Activated CD8-positive, alpha-beta T cell treated with anti-CD3 and anti-CD28 coated beads, Interleukin-2, amount 10 ng/mL, durations not matched to agents 7 days and 5 days (primary cell): Measurements from ENCODE around the gene AP3D1. TPM values are rescaled to one million over a fixed set of nuclear protein-coding genes. Genes with fewer than 3 reads are reported as not detected.
"Not testable (repeated sequence)": the region's sequence is repeated elsewhere in the genome, so short reads cannot be mapped to it uniquely, and the experiment has no call there.

Experiments used
- ATAC-seq: fragments of 150-1000 bp; cut with Tn5 transposase; one replicate; pipeline ENCODE4 v1.10.0; 2021; ENCODE audit warnings: moderate library complexity
- CTCF ChIA-PET: fragments of 350-600 bp; sonication (Branson Sonifier 250); formaldehyde crosslinking; loops from one replicate; lab custom pipeline; 2021; ENCODE audit warnings: antibody characterized with exemption; lab: Charles Lee
- POLR2A ChIA-PET: fragments of 350-600 bp; sonication (Branson Sonifier 250); formaldehyde crosslinking; loops from one replicate; lab custom pipeline; 2021; ENCODE audit warnings: antibody characterized with exemption; lab: Charles Lee
- DNase-seq: peaks from one replicate; pipeline ENCODE4 v3.0.0-alpha.2; 2020
- H3K27ac Mint-ChIP-seq: one replicate; pipeline ENCODE4 v1.8.0; 2021; ENCODE audit warnings: mild to moderate bottlenecking, mixed read lengths
- H3K27me3 Mint-ChIP-seq: one replicate; pipeline ENCODE4 v1.8.0; 2021; ENCODE audit warnings: low read depth, mixed read lengths
- H3K36me3 Mint-ChIP-seq: one replicate; pipeline ENCODE4 v1.8.0; 2021; ENCODE audit warnings: low read depth, mixed read lengths
- H3K4me1 Mint-ChIP-seq: one replicate; pipeline ENCODE4 v1.8.0; 2021; ENCODE audit warnings: low read depth, mixed read lengths
- H3K4me3 Mint-ChIP-seq: one replicate; pipeline ENCODE4 v1.8.0; 2021; ENCODE audit warnings: mild to moderate bottlenecking, mixed read lengths
- H3K9me3 Mint-ChIP-seq: one replicate; pipeline ENCODE4 v1.8.0; 2022; ENCODE audit warnings: mixed read lengths; ENCODE audit not compliant: insufficient read depth
- total RNA-seq, 2 experiments: library from RNA; stranded (reverse); gene quantifications; one replicate each; pipeline ENCODE4 v1.2.3, GENCODE V29; 2021

AP3D1 gene
- total RNA-seq, 2 experiments from 2014 or later = 91.5 to 100 TPM

DNA sequence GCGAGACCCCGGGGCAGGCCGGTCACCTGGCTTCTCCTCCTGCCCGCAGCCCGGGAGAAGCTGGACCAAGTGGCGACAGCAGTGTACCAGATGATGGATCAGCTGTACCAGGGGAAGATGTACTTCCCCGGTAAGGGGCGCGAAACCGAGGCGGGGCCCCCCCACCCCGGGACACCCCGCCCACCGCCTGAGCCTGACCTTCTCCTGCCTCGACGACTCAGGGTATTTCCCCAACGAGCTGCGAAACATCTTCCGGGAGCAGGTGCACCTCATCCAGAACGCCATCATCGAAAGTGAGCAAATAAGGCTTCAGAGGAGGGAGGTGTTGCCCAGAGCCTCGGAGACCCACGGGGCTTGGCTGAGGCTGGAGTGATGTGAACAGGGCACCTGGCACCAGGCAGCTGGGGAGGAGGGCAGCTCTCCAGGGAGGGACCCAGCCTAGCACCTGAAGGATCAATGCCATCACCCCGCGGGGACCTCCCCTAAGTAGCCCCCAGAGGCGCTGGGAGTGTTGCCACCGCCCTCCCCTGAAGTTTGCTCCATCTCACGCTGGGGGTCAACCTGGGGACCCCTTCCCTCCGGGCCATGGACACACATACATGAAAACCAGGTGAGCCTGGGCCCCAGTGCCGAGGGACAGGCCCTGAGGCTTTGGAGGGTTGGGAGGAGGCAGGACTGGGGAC, 54.0 kb downstream of the AP3D1 start:
- POLR2A ChIA-PET = interaction anchor here (0.6 to 7.1 kb wide), 3 partner anchors 13 to 64 kb away, joined by 3 to 93 read pairs (median 3); no protein-coding TSS in a partner anchor
- H3K27ac Mint-ChIP-seq = peak overlapping the region; percentile 87
- CTCF ChIA-PET = interaction anchor here (0.5 to 1.1 kb wide), 6 partner anchors 13 to 165 kb away, joined by 3 to 4 read pairs (median 3); no protein-coding TSS in a partner anchor
- peaks cover 23% of the 10 kb centered on the region for H3K4me1 Mint-ChIP-seq
- ATAC-seq (no peak), DNase-seq (peak; percentile 52)
- no peaks in the 10 kb centered on the region for H3K9me3 Mint-ChIP-seq
- H3K4me3 Mint-ChIP-seq = peak overlapping the region; percentile 82
- H3K27me3 Mint-ChIP-seq = no peaks in the 10 kb centered on the region
- H3K36me3 Mint-ChIP-seq = peaks cover 43% of the 10 kb centered on the region

DNA sequence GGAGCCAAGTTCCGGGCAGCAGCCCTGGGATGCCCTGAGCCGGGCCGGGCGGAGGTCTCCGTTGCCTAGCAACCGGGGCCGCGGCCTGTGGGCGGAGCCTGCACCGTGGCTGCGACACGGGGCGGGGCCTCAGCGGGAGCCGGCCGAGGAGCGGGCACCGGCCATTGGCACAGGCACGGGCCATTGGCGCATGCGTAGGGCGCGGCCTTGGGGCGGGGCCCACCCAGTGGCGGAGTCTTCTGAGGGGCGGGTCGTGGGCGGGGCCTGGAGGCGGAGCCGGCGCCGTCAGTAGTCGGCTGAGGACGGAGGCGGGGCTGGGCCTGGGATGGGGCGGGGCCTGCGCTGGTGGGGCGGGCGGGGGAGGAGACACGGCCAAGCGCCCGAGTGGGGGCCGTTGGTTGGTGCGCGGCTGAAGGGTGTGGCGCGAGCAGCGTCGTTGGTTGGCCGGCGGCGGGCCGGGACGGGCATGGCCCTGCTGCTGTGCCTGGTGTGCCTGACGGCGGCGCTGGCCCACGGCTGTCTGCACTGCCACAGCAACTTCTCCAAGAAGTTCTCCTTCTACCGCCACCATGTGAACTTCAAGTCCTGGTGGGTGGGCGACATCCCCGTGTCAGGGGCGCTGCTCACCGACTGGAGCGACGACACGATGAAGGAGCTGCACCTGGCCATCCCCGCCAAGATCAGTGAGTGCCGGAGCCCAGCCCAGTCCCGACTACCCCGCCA, 54.7 kb downstream of the AP3D1 start, which contains the start of gene IZUMO4:
Gene IZUMO4 (plus strand): TSS at position 436 of the 723 bp plus-strand sequence. CDS start 31 bp downstream, at position 467.
- peak within 1 kb of the TSS; percentile 82 for H3K4me3 Mint-ChIP-seq

DNA sequence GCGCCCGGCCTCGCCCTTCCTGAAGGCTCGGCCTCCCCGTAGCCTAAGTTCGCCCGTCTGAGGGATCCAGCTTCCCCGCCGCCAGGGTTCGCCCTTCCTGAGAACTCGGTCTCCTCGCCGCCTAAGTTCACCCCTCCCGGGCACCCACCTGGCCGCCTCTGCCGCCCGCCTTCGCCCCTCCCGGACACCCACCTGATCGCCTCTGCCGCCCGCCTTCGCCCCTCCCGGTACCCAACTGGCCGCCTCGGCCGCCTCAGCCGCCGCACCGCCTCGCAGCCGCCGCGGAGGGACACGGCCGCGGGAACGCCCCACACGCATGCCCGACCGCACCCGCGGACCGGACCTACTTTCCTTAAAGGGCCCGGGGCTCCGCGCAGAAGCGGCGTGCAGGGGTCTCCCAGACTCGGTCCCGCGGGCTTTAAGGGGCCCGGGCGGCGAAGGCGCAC, 55.3 kb downstream of the AP3D1 start, which contains the start of gene MOB3A:
Gene MOB3A (minus strand): TSS at position 293 of the 446 bp plus-strand sequence. CDS start 17,766 bp downstream, outside the sequence.
- POLR2A ChIA-PET = interaction anchor here (0.6 to 7.1 kb wide), 4 partner anchors 11 to 47 kb away, joined by 3 to 93 read pairs (median 4); no protein-coding TSS in a partner anchor
- DNase-seq = peak; percentile 90
- H3K27me3 Mint-ChIP-seq = no peaks in the 10 kb centered on the region
- ATAC-seq = peak; percentile 63
- CTCF ChIA-PET = interaction anchor here (0.7 to 4.5 kb wide), 8 partner anchors 9 to 361 kb away, joined by 3 to 22 read pairs (median 5); no protein-coding TSS in a partner anchor
- H3K36me3 Mint-ChIP-seq = peaks cover 43% of the 10 kb centered on the region
- H3K9me3 Mint-ChIP-seq = no peaks in the 10 kb centered on the region
- peak within 1 kb of the TSS; percentile 82 for H3K4me3 Mint-ChIP-seq
- peaks cover 30% of the 10 kb centered on the region for H3K4me1 Mint-ChIP-seq
- peak within 1 kb of the TSS; percentile 88 for H3K27ac Mint-ChIP-seq

More for the DNA sequence above, 54.7 kb downstream of the AP3D1 start, which contains the start of gene IZUMO4:
- CTCF ChIA-PET = interaction anchor here (0.8 to 4.5 kb wide), 9 partner anchors 12 to 361 kb away, joined by 3 to 22 read pairs (median 3); no protein-coding TSS in a partner anchor
- H3K4me1 Mint-ChIP-seq = peaks cover 28% of the 10 kb centered on the region
- H3K9me3 Mint-ChIP-seq = no peaks in the 10 kb centered on the region
- no peaks in the 10 kb centered on the region for H3K27me3 Mint-ChIP-seq
- POLR2A ChIA-PET = interaction anchor here (0.6 to 7.1 kb wide), 5 partner anchors 12 to 65 kb away, joined by 3 to 93 read pairs (median 4); no protein-coding TSS in a partner anchor
- ATAC-seq (peak; percentile 90), DNase-seq (peak; percentile 100)
- peak within 1 kb of the TSS; percentile 88 for H3K27ac Mint-ChIP-seq
- H3K36me3 Mint-ChIP-seq = peaks cover 43% of the 10 kb centered on the region

DNA sequence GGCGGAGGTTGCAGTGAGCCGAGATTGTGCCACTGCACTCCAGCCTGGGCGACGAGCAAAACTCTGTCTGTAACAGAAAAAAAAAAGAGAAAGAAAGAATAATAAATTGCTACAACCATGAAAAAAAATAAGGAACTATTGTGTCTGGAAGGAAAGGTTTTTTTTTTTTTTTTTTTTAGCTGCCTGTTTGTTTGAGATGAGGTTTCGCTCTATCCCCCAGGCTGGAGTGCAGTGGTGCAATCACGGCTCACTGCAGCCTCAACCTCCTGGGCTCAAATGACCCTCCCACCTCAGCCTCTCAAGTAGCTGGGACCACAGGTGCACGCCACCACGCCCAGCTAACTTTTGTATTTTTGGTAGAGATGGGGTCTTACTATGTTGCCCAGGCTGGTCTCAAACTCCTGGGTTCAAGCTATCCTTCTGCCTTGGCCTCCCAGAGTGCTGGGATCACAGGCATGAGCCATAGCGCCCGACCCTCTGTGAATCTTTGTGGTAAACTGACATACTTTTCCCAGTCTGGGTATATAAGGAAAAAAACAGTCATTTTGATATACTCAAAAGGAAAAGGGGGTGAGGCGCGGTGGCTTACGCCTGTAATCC, 59.3 kb downstream of the AP3D1 start:
- Mint-ChIP-seq H3K36me3 (peaks cover 64% of the 10 kb centered on the region), H3K27ac (peak overlapping the region; percentile 57), H3K4me1 (peaks cover 62% of the 10 kb centered on the region)
- ATAC-seq, H3K9me3 Mint-ChIP-seq, H3K27me3 Mint-ChIP-seq, DNase-seq, H3K4me3 Mint-ChIP-seq: not testable (repeated sequence)
- ChIA-PET POLR2A (interaction anchor here (0.9 to 7.1 kb wide), 3 partner anchors 7 to 42 kb away, joined by 3 to 93 read pairs (median 5); no protein-coding TSS in a partner anchor), CTCF (interaction anchor here (1.3 to 4.5 kb wide), 4 partner anchors 7 to 228 kb away, joined by 3 to 22 read pairs (median 6); no protein-coding TSS in a partner anchor)

DNA sequence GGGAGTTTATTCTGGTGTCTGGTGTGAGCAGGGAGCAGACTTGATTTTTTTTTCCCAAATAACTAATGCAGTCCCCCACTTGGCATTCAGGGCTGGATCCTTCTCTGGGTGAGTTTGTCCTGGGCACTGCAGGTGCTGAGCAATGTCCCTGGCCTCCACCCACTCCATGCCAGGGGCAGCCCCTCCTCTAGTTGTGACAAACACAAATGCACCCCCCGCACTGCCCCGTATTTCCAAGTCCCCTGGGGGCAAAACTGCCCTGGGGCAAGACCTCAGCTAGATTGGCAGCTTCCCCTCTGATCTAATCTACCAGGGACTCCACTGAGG, 61.7 kb downstream of the AP3D1 start:
- POLR2A ChIA-PET = interaction anchor here (1.1 kb wide), 1 partner anchor 38 kb away, joined by 5 read pairs; no protein-coding TSS in a partner anchor
- no peaks in the 10 kb centered on the region for H3K27me3 Mint-ChIP-seq
- H3K9me3 Mint-ChIP-seq = no peaks in the 10 kb centered on the region
- H3K4me3 Mint-ChIP-seq = peak overlapping the region; percentile 67
- CTCF ChIA-PET = interaction anchor here (1.6 kb wide), 1 partner anchor 37 kb away, joined by 3 read pairs; no protein-coding TSS in a partner anchor
- peaks cover 72% of the 10 kb centered on the region for H3K4me1 Mint-ChIP-seq
- peak overlapping the region; percentile 92 for H3K27ac Mint-ChIP-seq
- DNase-seq (no peak), ATAC-seq (no peak)
- H3K36me3 Mint-ChIP-seq = peaks cover 65% of the 10 kb centered on the region

DNA sequence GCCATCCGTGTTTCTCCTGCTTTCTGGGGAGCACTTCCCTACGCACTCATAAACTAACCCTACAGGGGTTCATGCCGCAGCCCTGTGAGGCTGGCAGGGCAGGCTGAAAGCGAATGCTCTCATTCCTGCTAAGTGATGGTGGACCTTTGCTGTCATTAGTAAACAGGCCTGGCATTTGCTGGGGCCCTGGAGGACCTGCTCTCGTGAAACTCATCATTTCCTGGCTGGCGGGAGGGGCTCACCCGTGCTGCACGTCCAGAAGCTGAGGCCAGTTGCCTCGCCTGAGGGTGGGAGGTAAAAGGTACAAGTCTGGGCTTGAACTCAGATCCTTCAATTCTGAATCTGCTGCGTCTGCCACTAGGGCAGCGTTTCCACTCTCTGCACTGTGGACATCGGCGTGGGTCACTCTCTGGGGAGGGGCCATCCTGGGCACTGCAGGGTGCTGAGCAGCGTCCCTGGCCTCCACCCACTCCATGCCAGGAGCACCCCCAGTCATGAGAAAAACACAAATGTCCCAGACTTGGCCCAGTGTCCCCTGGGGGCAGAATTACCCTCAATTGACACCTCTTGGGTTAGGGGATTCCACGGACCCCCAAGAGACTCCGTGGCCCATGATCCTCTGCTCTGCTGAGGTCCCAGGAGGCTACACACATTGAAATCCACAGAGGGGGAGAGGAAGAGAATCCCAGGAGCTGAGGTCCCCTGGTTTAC, 62.2 kb downstream of the AP3D1 start:
- CTCF ChIA-PET = interaction anchor here (0.9 to 2.7 kb wide), 3 partner anchors 19 to 59 kb away, joined by 3 to 16 read pairs (median 3); no protein-coding TSS in a partner anchor
- H3K9me3 Mint-ChIP-seq = no peaks in the 10 kb centered on the region
- ATAC-seq (no peak), DNase-seq (peak; percentile 52)
- no peaks in the 10 kb centered on the region for H3K27me3 Mint-ChIP-seq
- H3K4me3 Mint-ChIP-seq = peak overlapping the region; percentile 67
- peaks cover 69% of the 10 kb centered on the region for H3K4me1 Mint-ChIP-seq
- POLR2A ChIA-PET = interaction anchor here (1.1 to 1.5 kb wide), 2 partner anchors 37 to 192 kb away, joined by 4 to 5 read pairs; no protein-coding TSS in a partner anchor
- peak overlapping the region; percentile 92 for H3K27ac Mint-ChIP-seq
- H3K36me3 Mint-ChIP-seq = peaks cover 65% of the 10 kb centered on the region

DNA sequence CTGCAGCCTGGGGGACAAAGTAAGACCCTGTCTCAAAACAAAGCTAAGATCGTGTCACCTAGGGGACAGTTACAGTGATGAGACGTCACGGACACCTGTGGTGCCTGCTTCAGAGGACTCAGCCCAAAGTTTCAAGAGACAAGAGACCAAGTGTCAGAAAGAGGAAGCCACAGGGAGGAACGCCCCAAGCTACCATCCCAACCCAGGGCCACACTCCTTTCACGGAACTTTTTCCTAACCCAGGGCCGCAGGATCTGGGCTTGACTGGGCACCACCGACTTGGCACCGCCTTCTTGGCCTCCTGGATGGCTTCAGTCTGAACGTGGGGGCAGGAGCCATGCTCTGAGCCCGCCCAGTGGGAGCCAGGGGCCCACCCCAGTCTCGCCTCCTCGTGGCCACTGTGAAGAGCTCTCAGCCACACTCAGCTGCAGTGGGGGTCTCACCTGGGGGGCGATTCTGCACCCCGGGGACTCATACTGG, 63.7 kb downstream of the AP3D1 start:
- Mint-ChIP-seq H3K27ac (peak overlapping the region; percentile 94), H3K9me3 (no peaks in the 10 kb centered on the region), H3K4me3 (peak overlapping the region; percentile 67), H3K27me3 (no peaks in the 10 kb centered on the region), H3K36me3 (peaks cover 69% of the 10 kb centered on the region), H3K4me1 (peaks cover 59% of the 10 kb centered on the region)
- DNase-seq = peak; percentile 57
- ChIA-PET POLR2A (interaction anchor here (0.6 to 6.2 kb wide), 6 partner anchors 7 to 190 kb away, joined by 3 to 93 read pairs (median 4); partner anchors contain the start of genes IZUMO4 and MOB3A), CTCF (interaction anchor here (1.2 to 2.7 kb wide), 8 partner anchors 8 to 190 kb away, joined by 4 to 16 read pairs (median 6); partner anchors contain the start of gene MOB3A)
- peak; percentile 18 for ATAC-seq

DNA sequence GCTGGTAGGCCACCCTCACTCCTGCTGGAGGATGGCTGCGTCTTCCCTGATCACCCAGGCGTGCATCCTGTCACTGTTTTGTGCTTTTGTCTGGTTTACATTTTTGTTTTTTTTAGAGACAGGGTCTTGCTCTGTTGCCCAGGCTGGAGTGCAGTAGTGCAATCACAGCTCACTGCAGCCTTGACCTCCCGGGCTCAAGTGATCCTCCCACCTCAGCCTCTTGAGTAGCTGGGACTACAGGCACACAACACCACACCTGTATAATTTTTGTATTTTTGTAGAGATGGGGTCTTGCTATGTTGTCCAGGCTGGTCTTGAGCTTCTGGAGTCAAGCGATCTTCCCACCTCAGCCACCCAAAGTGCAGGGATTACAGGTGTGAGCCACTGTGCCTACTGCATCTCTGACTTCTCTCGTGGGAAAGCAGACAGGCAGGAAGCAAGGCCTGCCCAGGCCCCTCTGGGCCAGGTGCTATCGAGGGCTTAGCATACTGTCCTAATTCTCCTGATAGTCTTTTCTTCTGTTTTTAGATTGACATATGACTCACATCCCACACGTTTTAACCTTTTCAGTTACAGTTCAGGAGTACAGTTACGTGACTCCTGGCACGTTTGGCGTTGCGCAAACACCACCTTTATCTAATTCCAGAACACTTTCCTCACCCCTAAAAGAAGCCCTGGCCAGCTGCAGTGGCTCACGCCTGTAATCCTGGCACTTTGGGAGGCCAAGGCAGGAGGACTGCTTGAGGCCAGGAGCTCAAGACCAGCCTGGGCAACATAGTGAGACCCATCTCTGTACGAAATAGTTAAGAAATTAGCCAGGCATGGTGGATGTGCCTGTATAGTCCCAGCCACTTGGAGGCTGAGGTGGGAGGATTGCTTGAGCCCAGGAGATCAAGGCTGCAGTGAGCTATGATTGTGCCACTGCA, 64.4 kb downstream of the AP3D1 start:
- ATAC-seq = peak; percentile 1
- Mint-ChIP-seq H3K4me3 (peak overlapping the region; percentile 67), H3K36me3 (peaks cover 72% of the 10 kb centered on the region), H3K27ac (peak overlapping the region; percentile 94), H3K4me1 (peaks cover 59% of the 10 kb centered on the region)
- not testable (repeated sequence) for H3K9me3 Mint-ChIP-seq, H3K27me3 Mint-ChIP-seq
- CTCF ChIA-PET = interaction anchor here (1.2 to 2.7 kb wide), 8 partner anchors 9 to 189 kb away, joined by 4 to 16 read pairs (median 6); partner anchors contain the start of gene MOB3A
- POLR2A ChIA-PET = interaction anchor here (0.6 to 6.2 kb wide), 6 partner anchors 7 to 190 kb away, joined by 3 to 93 read pairs (median 4); partner anchors contain the start of genes IZUMO4 and MOB3A
- peak; percentile 59 for DNase-seq

DNA sequence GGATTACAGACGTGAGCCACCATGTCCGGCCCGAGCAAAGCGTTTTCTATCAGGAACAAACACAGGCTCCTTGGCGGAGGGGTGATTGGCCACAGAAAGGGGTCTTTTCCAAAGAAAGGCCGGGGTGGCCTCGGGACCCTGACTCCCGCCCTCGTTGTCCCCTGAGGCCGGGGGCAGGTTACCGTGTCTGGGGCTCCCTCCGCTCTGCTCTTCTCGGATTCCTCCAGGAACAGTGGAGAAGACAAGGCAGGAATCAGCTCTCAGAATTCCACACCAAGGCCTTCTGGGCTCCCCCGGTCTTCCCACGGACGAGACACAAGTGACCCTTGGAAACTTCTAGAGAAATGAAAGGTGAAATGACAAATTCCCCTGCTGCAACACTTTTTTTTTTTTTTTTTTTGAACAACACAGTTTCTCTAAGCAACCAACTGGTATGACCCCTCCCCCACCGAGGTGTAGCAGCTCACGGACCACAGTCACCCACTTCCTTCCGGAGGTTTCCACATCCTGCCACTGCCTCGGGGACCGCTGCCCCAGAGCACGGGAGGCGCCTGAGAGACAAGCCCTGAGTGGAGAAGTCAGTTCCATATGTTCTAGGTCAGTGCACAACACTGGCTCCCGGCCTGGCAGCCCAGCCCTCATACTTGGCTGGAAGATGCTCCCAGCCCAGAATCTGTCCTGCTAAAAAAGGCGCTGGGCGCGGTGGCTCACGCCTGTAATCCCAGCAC, 66.2 kb downstream of the AP3D1 start:
- ATAC-seq (peak; percentile 63), DNase-seq (peak; percentile 98)
- CTCF ChIA-PET = interaction anchor here (1.6 to 2.3 kb wide), 2 partner anchors 9 to 33 kb away, joined by 5 to 22 read pairs; partner anchors contain the start of gene MOB3A
- peak overlapping the region; percentile 98 for H3K27ac Mint-ChIP-seq
- H3K4me3 Mint-ChIP-seq = peak overlapping the region; percentile 99
- POLR2A ChIA-PET = interaction anchor here (0.8 to 6.2 kb wide), 9 partner anchors 9 to 62 kb away, joined by 3 to 93 read pairs (median 4); partner anchors contain the start of genes IZUMO4, MKNK2 and MOB3A
- no peaks in the 10 kb centered on the region for H3K27me3 Mint-ChIP-seq
- peaks cover 62% of the 10 kb centered on the region for H3K4me1 Mint-ChIP-seq
- no peaks in the 10 kb centered on the region for H3K9me3 Mint-ChIP-seq
- H3K36me3 Mint-ChIP-seq = peaks cover 77% of the 10 kb centered on the region
